ENCODE results near the gene SERPINA12.
"Not testable (repeated sequence)": the region's sequence is repeated elsewhere in the genome, so short reads cannot be mapped to it uniquely, and the experiment has no call there.

The SERPINA12 gene

GRCh38 chr14:94483729-94484275 lies 25.5 kb downstream of the SERPINA12 start:
- no peak for TF ChIP-seq CTCF (IDR thresholded peaks at IDR 0.05; ENCODE audit: low read depth, low read length)
- peak in 1 of 2 donors; percentile 75 for DNase-seq (ENCODE audit: low read depth in 2 of 2)
- H3K4me3 ChIP-seq (replicated peaks in 1 of 2; ENCODE audit: low read depth in 2 of 2, low read length in 2 of 2), result no peak overlapping the region

GRCh38 chr14:94483071-94483451 lies 26.2 kb downstream of the SERPINA12 start:
- no peak overlapping the region for H3K4me3 ChIP-seq (replicated peaks in 1 of 2; ENCODE audit: low read depth in 2 of 2, low read length in 2 of 2)
- no peak for DNase-seq (ENCODE audit: low read depth in 2 of 2)
- no peak for TF ChIP-seq CTCF (IDR thresholded peaks at IDR 0.05; ENCODE audit: low read depth, low read length)

GRCh38 chr14:94482132-94483070 lies 26.9 kb downstream of the SERPINA12 start:
- H3K4me3 ChIP-seq (replicated peaks in 1 of 2; ENCODE audit: low read depth in 2 of 2, low read length in 2 of 2); DNase-seq (ENCODE audit: low read depth in 2 of 2): not testable (repeated sequence)

- no peak overlapping the region for H3K4me3 ChIP-seq (replicated peaks in 1 of 2; ENCODE audit: low read depth in 2 of 2, low read length in 2 of 2)
- TF ChIP-seq CTCF (IDR thresholded peaks at IDR 0.05; ENCODE audit: low read depth, low read length), result no peak
- DNase-seq (ENCODE audit: low read depth in 2 of 2), result peak in 1 of 2 donors; percentile 66
Observed at GRCh38 chr14:94481468-94482131, 27.7 kb downstream of the SERPINA12 start.

GRCh38 chr14:94480809-94481208 lies 28.5 kb downstream of the SERPINA12 start:
- H3K4me3 ChIP-seq (replicated peaks in 1 of 2; ENCODE audit: low read depth in 2 of 2, low read length in 2 of 2), result no peak overlapping the region
- no peak for TF ChIP-seq CTCF (IDR thresholded peaks at IDR 0.05; ENCODE audit: low read depth, low read length)
- peak in 1 of 2 donors; percentile 43 for DNase-seq (ENCODE audit: low read depth in 2 of 2)

- H3K4me3 ChIP-seq (replicated peaks in 1 of 2; ENCODE audit: low read depth in 2 of 2, low read length in 2 of 2), result no peak overlapping the region
- no peak for DNase-seq (ENCODE audit: low read depth in 2 of 2)
- TF ChIP-seq CTCF (IDR thresholded peaks at IDR 0.05; ENCODE audit: low read depth, low read length), result no peak
Observed at GRCh38 chr14:94478420-94478819, 30.8 kb downstream of the SERPINA12 start.

- no peak within 1 kb of the TSS for H3K4me3 ChIP-seq (replicated peaks in 1 of 2; ENCODE audit: low read depth in 2 of 2, low read length in 2 of 2)
- TF ChIP-seq CTCF (IDR thresholded peaks at IDR 0.05; ENCODE audit: low read depth, low read length), result no peak
- DNase-seq (ENCODE audit: low read depth in 2 of 2), result no peak
Observed at GRCh38 chr14:94476023-94476422, 33.2 kb downstream of the SERPINA12 start, which contains the start of gene SERPINA9. Gene SERPINA9, minus strand, starts transcription at chr14:94476197. Its CDS starts 6,357 bp downstream, at chr14:94469840.
